H1 (cell line): ENCODE data around the gene TSPAN32.

Experiments
- ATF3 ChIP-seq: IDR thresholded peaks from 2 replicates; pipeline ENCODE4 v1.6.1; 2011; ENCODE audit warnings: low read depth, mild to moderate bottlenecking, low read length; ENCODE audit not compliant: insufficient read depth
- BRCA1 ChIP-seq: IDR thresholded peaks from 2 replicates; pipeline ENCODE4 v1.6.1; 2012; ENCODE audit warnings: low read depth, low read length, improper control_type of control experiment
- CBX5 ChIP-seq: fragments of 300-800, 300-1000 bp; sonication (generic); IDR thresholded peaks from 2 replicates; pipeline ENCODE4 v1.7.1; 2016; ENCODE audit warnings: antibody characterized with exemption, low read length, low read depth
- CEBPB ChIP-seq: IDR thresholded peaks from 2 replicates; pipeline ENCODE4 v1.6.1; 2012; ENCODE audit warnings: low read depth, low read length
- CTCF ChIP-seq, 3 experiments: IDR thresholded peaks; 1 replicate in 2 of 3; 2 replicates in 1 of 3; pipeline versions ENCODE4 v1.5.1 to v1.6.1; 2011; ENCODE audit warnings: low read length in 3 of 3, mild to moderate bottlenecking in 3 of 3, inconsistent platforms in 2 of 3, low read depth in 1 of 3, moderate library complexity in 1 of 3; ENCODE audit not compliant: insufficient read depth in 1 of 3; ENCODE audit errors: control extremely low read depth in 1 of 3
- POLR2AphosphoS5 ChIP-seq: IDR thresholded peaks from 2 replicates; pipeline ENCODE4 v1.6.1; 2011; ENCODE audit warnings: low read depth, low read length
- TAF1 ChIP-seq: IDR thresholded peaks from 2 replicates; pipeline ENCODE4 v1.6.1; 2011; ENCODE audit warnings: mild to moderate bottlenecking, low read depth, low read length
- USF2 ChIP-seq: IDR thresholded peaks from 2 replicates; pipeline ENCODE4 v1.6.1; 2011; ENCODE audit warnings: low read length, improper control_type of control experiment

GRCh38 chr11:2325719-2326118, 23.9 kb downstream of the TSPAN32 start:
- TF ChIP-seq CEBPB (no peak), USF2 (no peak), CTCF (IDR thresholded peaks at IDR 0.05; ENCODE audit: control extremely low read depth in 1 of 3, insufficient read depth in 1 of 3, low read depth in 1 of 3, low read length in 3 of 3) (no peak), ATF3 (no peak), CBX5 (no peak), POLR2AphosphoS5 (no peak), TAF1 (no peak), BRCA1 (no peak)
